GM18861 (cell line): ENCODE measurements around the gene GASK1A.

Experiments used
- ATAC-seq: cut with Tn5 transposase; IDR thresholded peaks from one replicate; pipeline ENCODE4 v1.9.1; 2021; ENCODE audit not compliant: unreplicated experiment

Gene GASK1A

DNA sequence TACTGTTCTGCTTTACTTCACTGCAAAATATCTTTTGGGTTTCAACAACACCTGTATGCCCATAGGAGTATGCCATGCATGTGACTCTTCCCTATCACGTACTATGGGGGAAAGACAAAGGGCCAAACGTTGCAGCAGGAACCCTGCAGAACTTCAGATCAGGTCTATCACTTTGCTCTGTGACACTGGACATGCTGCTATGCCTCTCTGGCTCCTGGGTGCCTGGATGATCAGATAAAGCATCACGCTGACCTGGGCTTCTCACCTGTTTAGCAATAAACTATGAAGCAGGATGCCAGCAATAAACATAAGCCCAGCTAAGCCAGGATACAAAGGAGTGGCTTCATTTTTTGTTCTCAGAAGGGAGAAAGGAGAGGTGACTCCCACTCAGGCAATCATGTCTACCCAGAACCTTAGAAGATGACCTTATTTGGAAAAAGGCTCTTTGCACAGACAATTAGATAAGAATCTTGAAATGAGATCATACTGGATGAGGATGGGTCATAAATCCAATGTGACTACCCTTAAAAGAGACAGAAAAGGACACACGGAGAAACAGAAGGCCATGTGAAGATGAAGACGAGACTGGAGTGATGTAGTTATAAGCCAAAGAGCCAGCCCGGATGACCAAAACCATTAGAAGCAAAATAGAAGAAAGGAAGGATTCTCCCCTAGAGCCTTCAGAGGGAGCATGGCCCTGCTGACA is 107.5 kb downstream of the GASK1A start:
- ATAC-seq: no peak

DNA sequence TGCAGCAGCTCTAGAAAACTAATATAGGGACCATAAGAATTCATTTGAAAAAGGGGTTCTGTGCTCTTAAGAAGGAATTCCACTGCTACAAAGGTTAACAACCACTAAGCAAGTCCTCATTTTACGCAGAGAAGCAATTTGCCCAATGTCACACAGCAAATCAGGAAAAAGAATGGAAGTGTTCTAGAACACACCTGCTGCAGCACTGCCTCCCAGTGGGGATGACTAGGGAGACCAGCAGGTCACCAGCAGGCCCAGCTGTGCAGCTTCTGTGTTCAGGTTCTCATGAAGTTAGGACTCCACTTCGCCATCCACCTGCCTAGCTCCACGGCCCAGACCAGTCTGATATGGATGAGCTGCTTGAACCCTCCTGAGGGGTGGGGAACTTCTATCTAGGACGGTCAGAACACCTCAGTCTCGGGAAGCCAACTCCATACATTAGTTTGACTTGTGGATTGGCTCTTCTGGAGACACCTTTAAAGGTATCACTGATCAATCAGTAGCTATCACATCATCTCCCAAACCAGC is 108.2 kb downstream of the GASK1A start:
- no peak for ATAC-seq

DNA sequence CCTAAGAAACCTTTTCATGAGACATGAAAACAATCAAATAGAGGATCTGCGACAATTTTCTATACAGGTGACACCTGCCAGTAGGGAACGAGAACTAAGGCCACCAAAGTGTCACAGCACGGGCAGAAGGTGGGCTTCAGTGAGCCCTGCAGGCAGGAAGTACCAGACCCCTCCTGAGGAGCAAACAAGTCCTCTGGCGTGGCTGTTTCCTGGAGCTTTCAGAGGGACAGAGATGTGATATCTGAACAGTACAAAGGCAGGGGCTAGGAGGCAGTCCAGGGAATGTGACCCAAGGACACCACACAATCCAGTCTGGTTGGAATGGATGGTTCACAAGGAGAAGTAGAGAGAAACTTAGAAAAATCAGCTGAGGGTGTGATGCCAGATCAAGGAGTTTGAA is 110.0 kb downstream of the GASK1A start:
- no peak for ATAC-seq

DNA sequence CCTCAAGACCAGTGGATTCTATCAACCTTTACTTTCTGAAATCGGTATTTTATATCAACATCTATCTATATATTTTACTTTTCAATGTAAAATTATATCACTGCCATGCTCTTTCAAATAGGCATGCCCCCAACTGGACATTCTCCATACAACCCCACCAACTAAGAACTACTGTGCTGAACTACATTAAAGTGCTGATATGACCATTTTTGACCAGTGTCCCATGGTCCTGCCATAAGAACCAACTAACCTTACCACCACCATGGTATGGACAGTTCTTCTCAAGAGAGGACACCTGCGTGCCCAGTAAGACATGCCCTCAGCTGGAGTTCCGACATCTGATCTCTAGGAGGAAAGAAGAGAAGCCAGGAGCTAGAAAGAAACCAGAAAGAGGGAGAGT is 111.1 kb downstream of the GASK1A start:
- ATAC-seq: no peak

- ATAC-seq: no peak
Measured at GRCh38 chr3:43091481-43091880, 112.4 kb downstream of the GASK1A start.

- no peak for ATAC-seq
Measured at GRCh38 chr3:43093006-43093405, 113.9 kb downstream of the GASK1A start.

- no peak for ATAC-seq
Measured at GRCh38 chr3:43093974-43094373, 114.9 kb downstream of the GASK1A start.

GRCh38 chr3:43094381-43094780 is 115.3 kb downstream of the GASK1A start:
- no peak for ATAC-seq

DNA sequence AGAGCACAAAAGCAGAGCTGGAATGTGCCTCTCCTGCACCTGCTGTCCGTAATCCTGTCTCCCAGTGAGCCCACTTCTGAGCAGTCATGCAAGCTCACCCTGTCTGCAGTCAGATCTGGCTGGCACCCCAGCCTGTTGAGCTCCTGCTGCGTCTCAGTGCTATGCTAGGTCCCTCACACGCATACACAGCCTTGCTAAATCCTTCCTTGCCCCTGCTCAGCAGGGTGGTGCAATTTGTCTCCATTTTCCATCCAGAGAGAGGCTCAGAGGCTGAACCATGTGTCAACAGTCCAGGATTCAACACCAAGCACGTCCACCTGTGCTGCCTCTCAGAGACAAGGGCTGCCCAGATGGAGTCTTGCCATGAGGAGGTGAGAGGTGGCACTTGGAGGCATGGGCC is 115.7 kb downstream of the GASK1A start:
- ATAC-seq: no peak

GRCh38 chr3:43095370-43095769 is 116.3 kb downstream of the GASK1A start:
- ATAC-seq: no peak

DNA sequence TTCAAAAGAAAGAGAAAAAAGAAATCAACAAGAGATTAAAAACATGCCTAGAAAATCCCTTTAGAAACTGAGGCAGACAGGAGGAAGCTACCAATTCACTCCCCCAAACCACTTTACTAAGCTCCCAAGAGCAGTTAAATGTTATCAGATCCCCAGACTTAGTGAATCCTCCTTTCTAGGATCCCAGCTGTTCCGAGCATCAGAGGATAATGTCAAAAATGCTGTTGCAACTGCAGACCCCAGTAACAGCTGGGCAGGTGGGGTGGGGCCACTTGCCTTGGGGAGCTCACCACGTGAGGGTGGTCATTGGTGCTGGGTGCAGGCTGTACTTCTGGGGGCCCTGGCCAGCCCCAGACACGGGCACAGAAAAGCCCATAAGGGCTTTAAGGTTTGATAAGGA is 117.7 kb downstream of the GASK1A start:
- no peak for ATAC-seq

DNA sequence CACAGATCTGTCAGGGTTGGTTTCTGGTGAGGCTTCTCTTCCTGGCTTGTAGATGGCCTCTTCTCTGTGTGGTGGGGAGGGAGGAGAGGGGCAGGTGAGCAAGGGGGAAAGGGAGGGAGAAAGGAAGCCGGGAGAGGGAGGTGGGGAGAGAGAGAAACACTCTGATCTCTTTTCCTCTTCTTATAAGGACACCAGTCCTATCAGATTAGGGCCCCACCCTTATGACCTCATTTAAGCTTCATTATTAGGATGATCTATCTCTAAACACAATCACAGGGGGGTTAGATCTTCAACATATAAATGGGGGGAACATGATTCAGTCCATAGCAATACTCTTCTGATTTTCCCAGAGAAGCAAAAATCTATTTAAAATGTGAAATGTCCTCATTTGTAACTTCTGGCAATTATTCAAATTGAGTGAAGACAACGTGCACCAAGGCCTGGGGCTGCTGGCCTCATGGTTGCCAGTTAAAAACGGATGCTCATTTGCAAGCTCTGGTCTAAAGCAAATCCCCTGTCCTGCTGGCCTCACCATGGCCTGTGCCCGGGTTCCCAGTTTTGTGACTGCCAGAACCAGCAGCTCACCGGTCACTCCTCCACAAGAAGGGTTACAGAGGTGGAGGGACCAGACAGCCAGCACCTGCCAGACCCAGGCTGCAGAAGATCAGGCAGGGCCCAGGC is 118.4 kb downstream of the GASK1A start:
- no peak for ATAC-seq

DNA sequence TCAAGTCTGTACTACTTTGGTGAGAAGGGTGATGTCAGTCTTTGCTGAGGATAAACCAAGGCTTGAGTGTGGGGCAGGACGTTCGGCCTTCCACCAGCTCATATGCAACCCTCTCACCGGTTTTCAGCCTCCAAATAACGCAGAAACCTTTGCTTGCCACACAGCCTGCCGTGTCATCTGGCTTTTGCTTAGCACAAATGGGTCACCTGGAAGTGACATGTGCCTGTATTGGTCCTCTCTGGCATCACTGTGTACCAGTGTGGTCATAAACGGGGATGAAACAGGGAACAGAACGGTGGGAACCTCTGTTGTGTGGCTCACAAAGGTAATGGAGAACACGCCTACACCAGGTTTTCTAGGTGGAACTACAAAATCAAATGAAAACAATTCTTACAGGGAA is 119.7 kb downstream of the GASK1A start:
- ATAC-seq: no peak

- no peak for ATAC-seq
Measured at GRCh38 chr3:43102773-43103480, 123.8 kb downstream of the GASK1A start.

GRCh38 chr3:43104039-43104438 is 124.9 kb downstream of the GASK1A start:
- no peak for ATAC-seq

GRCh38 chr3:43104660-43105595 is 125.8 kb downstream of the GASK1A start:
- no peak for ATAC-seq

GRCh38 chr3:43105596-43106292 is 126.6 kb downstream of the GASK1A start, which contains the start of gene POMGNT2:
Gene POMGNT2, minus strand, starts transcription at chr3:43106079. Its CDS starts 24,648 bp downstream, at chr3:43081431.
- ATAC-seq: no peak

GRCh38 chr3:43106293-43106628 is 127.2 kb downstream of the GASK1A start:
- ATAC-seq: no peak
